Transverse colon (tissue), 4 donors: ENCODE data around the gene MAD2L1BP. TPM values are rescaled to one million over a fixed set of nuclear protein-coding genes. Genes with fewer than 3 reads are reported as not detected.

ENCODE experiments used
- DNase-seq: peaks from one replicate; pipeline ENCODE4 v3.0.0-alpha.2; 2019
- H3K27ac ChIP-seq, 4 donors: fragments of 200-600 bp; sonication (generic); 2 replicates each; pipeline ENCODE4 v1.5.1; 2016 to 2018; ENCODE audit warnings: inconsistent platforms in 4 of 4
- H3K27me3 ChIP-seq: fragments of 200-600 bp; sonication (generic); 2 replicates; pipeline ENCODE4 v1.5.1; 2017; ENCODE audit warnings: inconsistent platforms
- H3K36me3 ChIP-seq, 4 donors: fragments of 200-600 bp; sonication (generic); 2 replicates each; pipeline ENCODE4 v1.5.1; 2017 to 2019; ENCODE audit warnings: inconsistent platforms in 4 of 4
- H3K4me1 ChIP-seq, 4 donors: fragments of 200-600 bp; sonication (generic); 2 replicates each; pipeline ENCODE4 v1.5.1; 2017 to 2020; ENCODE audit warnings: inconsistent platforms in 4 of 4
- H3K4me3 ChIP-seq, 4 donors: fragments of 200-600 bp; sonication (generic); 1 replicate in 1 of 4; 2 replicates in 3 of 4; pipeline versions ENCODE4 v1.5.1 to v1.6.1; 2017 to 2019; ENCODE audit warnings: inconsistent platforms in 4 of 4
- H3K9me3 ChIP-seq, 2 donors: fragments of 200-600 bp; sonication (generic); 2 replicates each; pipeline ENCODE4 v1.5.1; 2017 to 2019; ENCODE audit warnings: inconsistent platforms in 2 of 2
- EP300 ChIP-seq: sonication (generic); formaldehyde crosslinking; IDR thresholded peaks from one replicate; pipeline ENCODE4 v1.6.1; 2017; ENCODE audit warnings: antibody characterized with exemption, low read depth
- POLR2A ChIP-seq: fragments of 450-650 bp; IDR thresholded peaks from one replicate; pipeline ENCODE4 v1.6.1; 2016; ENCODE audit warnings: antibody characterized with exemption, mild to moderate bottlenecking, moderate library complexity
- POLR2AphosphoS5 ChIP-seq, 3 donors: sonication (generic); formaldehyde crosslinking; IDR thresholded peaks; one replicate each; pipeline ENCODE4 v1.6.1; 2016; ENCODE audit warnings: antibody characterized with exemption in 3 of 3
- WGBS, 2 donors: methylation state at CpG; one replicate each; pipeline ENCODE4 v1.1.5; 2018; ENCODE audit warnings: low coverage in 1 of 2; 5-methylcytosine and 5-hydroxymethylcytosine counted together
- in situ Hi-C, 4 donors: fragments of 200-750 bp; cut with MboI; loops; one replicate each; pipeline versions ENCODE4 v1.15.0 to v1.15.1; 2017; ENCODE audit warnings: low sequenced_read_pairs in 3 of 4, low pct_ligation_motif_present in 1 of 4, low pct_unique_long_range_greater_than_20kb in 1 of 4
- intact Hi-C: fragments of 100-400 bp; cut with DNase I; formaldehyde crosslinking; loops from one replicate; pipeline ENCODE4 v1.15.1; 2023; ENCODE audit warnings: low total_unique reads
- total RNA-seq, 4 donors: library from RNA; depleted of rRNA; stranded (reverse); fragments of >200 nt; gene quantifications; one replicate each; pipeline ENCODE4 v1.1.0, GENCODE V29; 2016
- TF ChIP-seq, protein P1 (sequence below), 5 experiments: fragments of 200-600 bp in 3 of 5; fragments of 450-650 bp in 2 of 5; sonication (generic) in 3 of 5; IDR thresholded peaks; 1 replicate in 2 of 5; 2 replicates in 3 of 5; pipeline ENCODE4 v1.5.1; 2016 to 2017; ENCODE audit warnings: antibody characterized with exemption in 5 of 5, inconsistent platforms in 3 of 5, mild to moderate bottlenecking in 2 of 5, moderate library complexity in 1 of 5

Gene MAD2L1BP
- total RNA-seq, 4 donors from 2014 or later: 10.0 to 61.0 (median 42.4) TPM

DNA sequence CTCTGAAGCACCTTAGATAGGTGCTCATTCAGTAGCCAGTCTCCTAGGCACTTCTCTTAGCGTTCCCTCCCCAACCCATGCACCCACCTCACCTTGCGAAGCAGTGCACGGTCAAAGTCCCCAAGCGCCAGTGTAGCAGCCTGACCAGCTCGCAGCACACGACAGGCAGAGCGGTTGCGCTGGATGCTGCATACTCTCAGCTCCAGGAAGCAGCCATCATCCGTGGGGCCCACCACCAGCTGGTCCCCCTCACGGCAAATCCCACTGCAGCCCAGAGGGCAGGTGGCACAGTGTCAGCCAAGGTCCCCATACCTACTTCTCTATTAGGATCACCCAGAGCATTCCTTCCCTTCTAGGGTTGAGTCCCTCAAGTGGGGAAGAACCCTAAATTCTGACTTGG lies 13.1 kb upstream of the MAD2L1BP start:
- Histone ChIP-seq H3K27ac (no peak overlapping the region), H3K9me3 (no peaks in the 10 kb centered on the region), H3K36me3 (peaks cover 0 to 47% (median 14%) of the 10 kb centered on the region in 4 donors), H3K4me3 (no peak overlapping the region), H3K27me3 (no peaks in the 10 kb centered on the region), H3K4me1 (peaks cover 3 to 9% (median 7%) of the 10 kb centered on the region in 4 donors)
- 98% methylated on average over 10 of the region's 10 CpGs; no CpG with 5 or more reads in 1 of the 2 donors for WGBS, 2 donors
- TF ChIP-seq POLR2A (no peak), POLR2AphosphoS5 (IDR thresholded peaks at IDR 0.05) (no peak), EP300 (no peak)
- TF ChIP-seq, protein P1, sequence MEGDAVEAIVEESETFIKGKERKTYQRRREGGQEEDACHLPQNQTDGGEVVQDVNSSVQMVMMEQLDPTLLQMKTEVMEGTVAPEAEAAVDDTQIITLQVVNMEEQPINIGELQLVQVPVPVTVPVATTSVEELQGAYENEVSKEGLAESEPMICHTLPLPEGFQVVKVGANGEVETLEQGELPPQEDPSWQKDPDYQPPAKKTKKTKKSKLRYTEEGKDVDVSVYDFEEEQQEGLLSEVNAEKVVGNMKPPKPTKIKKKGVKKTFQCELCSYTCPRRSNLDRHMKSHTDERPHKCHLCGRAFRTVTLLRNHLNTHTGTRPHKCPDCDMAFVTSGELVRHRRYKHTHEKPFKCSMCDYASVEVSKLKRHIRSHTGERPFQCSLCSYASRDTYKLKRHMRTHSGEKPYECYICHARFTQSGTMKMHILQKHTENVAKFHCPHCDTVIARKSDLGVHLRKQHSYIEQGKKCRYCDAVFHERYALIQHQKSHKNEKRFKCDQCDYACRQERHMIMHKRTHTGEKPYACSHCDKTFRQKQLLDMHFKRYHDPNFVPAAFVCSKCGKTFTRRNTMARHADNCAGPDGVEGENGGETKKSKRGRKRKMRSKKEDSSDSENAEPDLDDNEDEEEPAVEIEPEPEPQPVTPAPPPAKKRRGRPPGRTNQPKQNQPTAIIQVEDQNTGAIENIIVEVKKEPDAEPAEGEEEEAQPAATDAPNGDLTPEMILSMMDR (IDR thresholded peaks at IDR 0.05): no peak
- intact Hi-C loops (no loop called here), in situ Hi-C loops (loop anchor here in 1 of 4 donors (25.0 kb wide), 1 partner anchor 465 kb away; no protein-coding TSS in a partner anchor)
- no peak for DNase-seq

DNA sequence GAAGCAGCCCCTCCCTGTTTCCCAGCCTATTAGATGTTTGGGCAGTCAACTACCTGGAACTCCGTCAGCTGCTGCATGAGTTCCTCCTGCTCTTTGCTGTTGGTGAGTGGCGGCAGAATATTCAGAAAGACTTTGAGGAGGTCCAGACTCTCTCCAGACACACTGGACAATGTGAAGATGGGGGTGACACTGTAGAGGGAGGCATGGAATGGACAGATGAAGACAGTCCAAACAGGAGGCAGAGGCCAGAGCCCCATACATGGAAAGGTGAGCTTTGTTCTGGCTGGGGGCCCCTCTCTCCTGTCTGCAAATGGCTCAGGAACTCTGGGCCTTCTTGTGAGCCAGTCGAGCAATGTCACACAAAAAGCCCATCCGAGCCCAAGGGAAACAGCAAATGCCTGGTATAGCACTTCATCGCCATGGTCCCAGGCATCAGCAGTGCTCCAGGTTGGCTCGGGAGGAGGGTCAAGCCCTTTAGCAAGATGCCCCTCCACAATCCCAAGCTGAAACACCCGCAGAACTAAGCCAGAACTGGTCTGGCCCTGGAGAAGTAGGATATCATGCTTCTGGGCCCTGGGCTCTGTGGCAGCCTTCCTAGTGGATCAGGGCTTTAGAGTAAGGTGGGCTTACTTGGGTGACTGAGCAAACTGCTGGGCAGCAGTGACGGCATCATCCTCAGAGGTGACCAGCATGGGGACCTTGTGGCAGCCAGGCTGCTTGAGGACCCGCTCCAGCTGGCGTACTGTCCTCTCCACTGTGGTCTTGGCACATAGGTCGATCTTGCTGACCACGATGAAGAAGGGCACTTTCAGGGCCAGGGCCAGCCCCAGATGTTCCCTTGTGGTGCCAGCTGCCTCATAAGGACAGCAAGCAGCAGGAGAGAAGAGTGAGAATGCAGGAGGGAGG lies 11.5 kb upstream of the MAD2L1BP start:
- Histone ChIP-seq H3K4me1 (peaks cover 4 to 17% (median 15%) of the 10 kb centered on the region in 4 donors), H3K27me3 (no peaks in the 10 kb centered on the region), H3K9me3 (no peaks in the 10 kb centered on the region), H3K4me3 (no peak overlapping the region), H3K27ac (no peak overlapping the region), H3K36me3 (peaks cover 0 to 47% (median 14%) of the 10 kb centered on the region in 4 donors)
- in situ Hi-C loops: loop anchor here in 1 of 4 donors (25.0 kb wide), 1 partner anchor 463 kb away; no protein-coding TSS in a partner anchor
- intact Hi-C loops: no loop called here
- WGBS, 2 donors: 91 to 100% methylated on average over 1 to 12 of the region's 12 CpGs
- no peak for TF ChIP-seq EP300
- DNase-seq: no peak

DNA sequence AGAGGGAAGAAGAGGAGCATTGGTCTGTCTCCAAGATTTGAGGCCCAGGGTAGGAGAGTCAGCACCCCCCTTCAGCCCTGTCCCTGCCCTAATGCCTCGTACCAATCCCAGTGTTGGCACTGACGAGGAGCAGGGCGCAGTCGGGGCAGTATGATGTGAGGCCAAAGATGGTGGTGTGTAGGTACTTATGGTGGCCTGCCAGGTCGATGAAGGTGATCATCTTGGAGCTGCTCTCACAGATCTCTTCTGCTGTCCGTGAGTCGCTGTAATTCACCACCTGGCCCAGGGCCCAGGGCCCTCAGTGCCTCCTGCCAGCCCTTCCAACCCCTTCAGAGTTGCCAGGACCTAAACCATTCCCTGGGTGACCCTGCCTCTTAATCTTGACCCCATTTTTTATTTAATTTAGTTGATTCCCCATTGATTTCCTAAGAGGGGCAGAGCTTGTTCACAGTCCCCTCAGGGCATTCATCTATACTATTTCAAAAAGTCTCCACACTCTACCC lies 10.8 kb upstream of the MAD2L1BP start:
- intact Hi-C loops: no loop called here
- no peaks in the 10 kb centered on the region for H3K9me3 ChIP-seq
- H3K4me1 ChIP-seq: peaks cover 4 to 17% (median 15%) of the 10 kb centered on the region in 4 donors
- peaks cover 0 to 42% (median 11%) of the 10 kb centered on the region in 4 donors for H3K36me3 ChIP-seq
- H3K27ac ChIP-seq: no peak overlapping the region
- no peaks in the 10 kb centered on the region for H3K27me3 ChIP-seq
- no peak overlapping the region for H3K4me3 ChIP-seq
- WGBS, 2 donors: 82 to 90% methylated on average over 5 to 7 of the region's 7 CpGs
- no peak for DNase-seq
- in situ Hi-C loops: loop anchor here in 1 of 4 donors (25.0 kb wide), 1 partner anchor 462 kb away; no protein-coding TSS in a partner anchor
- TF ChIP-seq POLR2AphosphoS5 (IDR thresholded peaks at IDR 0.05) (no peak), EP300 (no peak), POLR2A (no peak)
- TF ChIP-seq, protein P1 (IDR thresholded peaks at IDR 0.05): no peak

DNA sequence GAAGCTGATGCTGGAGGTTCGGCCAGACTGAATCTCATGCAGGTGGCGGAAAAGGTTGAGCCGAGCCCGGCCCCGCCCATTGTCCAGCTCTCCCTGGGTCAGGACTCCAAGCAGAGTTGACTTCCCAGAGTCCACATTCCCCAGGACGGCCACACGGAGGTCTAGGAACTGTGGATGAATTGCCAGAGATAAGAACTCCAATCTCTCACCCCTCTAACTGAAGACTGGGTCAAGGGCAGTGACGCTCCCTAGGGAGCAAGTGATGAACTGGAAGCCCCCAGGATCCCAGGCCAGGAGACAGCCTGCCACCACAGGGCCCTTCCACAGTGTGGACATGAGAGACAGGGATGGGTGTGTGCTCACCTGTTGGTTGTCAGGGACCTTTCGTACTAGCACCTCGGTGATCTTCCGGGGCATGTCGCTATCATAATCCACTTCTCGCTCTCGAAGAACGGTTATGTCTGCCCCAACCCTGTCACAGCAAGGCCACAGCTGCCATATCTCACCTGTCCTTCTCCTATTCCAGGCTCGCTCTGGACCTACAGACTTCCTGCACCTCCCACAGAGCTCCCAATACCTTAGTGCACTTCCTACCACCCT lies 10.1 kb upstream of the MAD2L1BP start:
- H3K9me3 ChIP-seq: no peaks in the 10 kb centered on the region
- H3K4me3 ChIP-seq: no peak overlapping the region
- in situ Hi-C loops: no loop called here
- peaks cover 8 to 22% (median 20%) of the 10 kb centered on the region in 4 donors for H3K4me1 ChIP-seq
- intact Hi-C loops: no loop called here
- no peaks in the 10 kb centered on the region for H3K27me3 ChIP-seq
- peaks cover 0 to 36% (median 10%) of the 10 kb centered on the region in 4 donors for H3K36me3 ChIP-seq
- H3K27ac ChIP-seq: no peak overlapping the region
- DNase-seq: no peak
- 95 to 100% methylated on average over 4 to 16 of the region's 16 CpGs for WGBS, 2 donors
- TF ChIP-seq POLR2A: no peak
- TF ChIP-seq, protein P1 (IDR thresholded peaks at IDR 0.05): no peak
- no peak for TF ChIP-seq EP300
- TF ChIP-seq POLR2AphosphoS5 (IDR thresholded peaks at IDR 0.05): no peak
